ENCODE data around the gene PMEPA1. TPM values are rescaled to one million over a fixed set of nuclear protein-coding genes. Genes with fewer than 3 reads are reported as not detected.

PMEPA1 gene
- total and polyA plus RNA-seq, 2 donors (not counting 3 experiments of a cell fraction or from before 2014, with no cell fraction given) = 31.6 to 33.2 TPM

DNA sequence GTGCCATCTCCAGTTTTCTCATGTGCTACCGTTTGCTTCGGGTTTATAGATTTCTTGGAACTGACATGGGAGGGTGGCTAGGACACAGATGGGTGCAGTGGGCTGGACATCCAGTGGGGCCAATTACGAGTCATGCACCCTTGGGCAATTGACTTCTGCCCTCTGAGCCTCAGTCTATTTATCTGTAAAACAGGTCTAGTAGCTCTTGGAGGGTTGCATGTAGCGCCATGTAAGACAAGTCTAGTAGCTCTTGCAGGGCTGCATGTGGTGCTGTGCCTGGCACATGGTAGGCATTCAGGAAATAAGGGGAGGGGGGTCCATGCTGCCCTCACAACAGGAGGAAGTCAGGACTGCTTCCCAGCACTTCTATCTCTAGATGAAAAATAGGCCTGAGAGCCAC lies 15.3 kb downstream of the PMEPA1 start:
- intact Hi-C loops (cut with micrococcal nuclease) = no loop called here
- H3K4me1 ChIP-seq (ENCODE audit: control insufficient read depth, extremely low read depth, insufficient read depth, low read length) = peaks cover 26% of the 10 kb centered on the region
- DNase-seq (ENCODE audit: low read depth, low spot score) (no peak), FAIRE-seq (no peak)
- ChIA-PET CTCF (interaction anchor here (1.3 to 1.4 kb wide), 3 partner anchors 41 to 393 kb away, joined by 3 to 4 read pairs (median 3); no protein-coding TSS in a partner anchor), POLR2A (no interaction called here)
- no peak overlapping the region for H3K4me2 ChIP-seq (ENCODE audit: insufficient read depth, low read length)
- H3K27me3 ChIP-seq (ENCODE audit: control insufficient read depth in 2 of 2, insufficient read depth in 2 of 2, low read length in 2 of 2) = no peaks in the 10 kb centered on the region
- H2AFZ ChIP-seq (ENCODE audit: low read depth, low read length) = no peak overlapping the region
- no peak overlapping the region for H3K4me3 ChIP-seq (replicated peaks in 1 of 3; ENCODE audit: insufficient read depth in 1 of 3, low read depth in 1 of 3, low read length in 3 of 3)
- dilution Hi-C loops (cut with MboI; ENCODE audit: extremely low pct_ligation_motif_present, low sequenced_read_pairs) = no loop called here
- H3K27ac ChIP-seq (ENCODE audit: insufficient read depth, low read depth, low read length) = no peak overlapping the region
- peaks cover 3% of the 10 kb centered on the region for H4K20me1 ChIP-seq (replicated peaks; ENCODE audit: control insufficient read depth, extremely low read depth, insufficient read depth, low read length)
- TF ChIP-seq FOS (IDR thresholded peaks at IDR 0.05; ENCODE audit: borderline replicate concordance, insufficient read depth, low read length) (no peak), GATA2 (IDR thresholded peaks at IDR 0.05; ENCODE audit: insufficient read depth, insufficient read length, low read depth, low read length) (no peak), EZH2 (IDR thresholded peaks at IDR 0.05; ENCODE audit: borderline replicate concordance, low read depth, low read length, severe bottlenecking) (no peak), JUN (IDR thresholded peaks at IDR 0.05; ENCODE audit: borderline replicate concordance, insufficient read depth, insufficient read length, low read depth) (no peak), MYC (IDR thresholded peaks at IDR 0.05; ENCODE audit: low read depth, low read length) (no peak), POLR2AphosphoS5 (IDR thresholded peaks at IDR 0.05; ENCODE audit: insufficient read depth, low read depth, low read length) (no peak), POLR2A (IDR thresholded peaks at IDR 0.05; ENCODE audit: low read depth, low read length) (no peak)
- TF ChIP-seq, protein P1, sequence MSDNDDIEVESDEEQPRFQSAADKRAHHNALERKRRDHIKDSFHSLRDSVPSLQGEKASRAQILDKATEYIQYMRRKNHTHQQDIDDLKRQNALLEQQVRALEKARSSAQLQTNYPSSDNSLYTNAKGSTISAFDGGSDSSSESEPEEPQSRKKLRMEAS (IDR thresholded peaks at IDR 0.05; ENCODE audit: insufficient read depth, insufficient read length) = no peak
- TF ChIP-seq, protein P2, sequence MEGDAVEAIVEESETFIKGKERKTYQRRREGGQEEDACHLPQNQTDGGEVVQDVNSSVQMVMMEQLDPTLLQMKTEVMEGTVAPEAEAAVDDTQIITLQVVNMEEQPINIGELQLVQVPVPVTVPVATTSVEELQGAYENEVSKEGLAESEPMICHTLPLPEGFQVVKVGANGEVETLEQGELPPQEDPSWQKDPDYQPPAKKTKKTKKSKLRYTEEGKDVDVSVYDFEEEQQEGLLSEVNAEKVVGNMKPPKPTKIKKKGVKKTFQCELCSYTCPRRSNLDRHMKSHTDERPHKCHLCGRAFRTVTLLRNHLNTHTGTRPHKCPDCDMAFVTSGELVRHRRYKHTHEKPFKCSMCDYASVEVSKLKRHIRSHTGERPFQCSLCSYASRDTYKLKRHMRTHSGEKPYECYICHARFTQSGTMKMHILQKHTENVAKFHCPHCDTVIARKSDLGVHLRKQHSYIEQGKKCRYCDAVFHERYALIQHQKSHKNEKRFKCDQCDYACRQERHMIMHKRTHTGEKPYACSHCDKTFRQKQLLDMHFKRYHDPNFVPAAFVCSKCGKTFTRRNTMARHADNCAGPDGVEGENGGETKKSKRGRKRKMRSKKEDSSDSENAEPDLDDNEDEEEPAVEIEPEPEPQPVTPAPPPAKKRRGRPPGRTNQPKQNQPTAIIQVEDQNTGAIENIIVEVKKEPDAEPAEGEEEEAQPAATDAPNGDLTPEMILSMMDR (IDR thresholded peaks at IDR 0.05; ENCODE audit: extremely low read depth in 1 of 2, insufficient read depth in 1 of 2, low read depth in 1 of 2, low read length in 2 of 2) = no peak
- H3K9me1 ChIP-seq (replicated peaks; ENCODE audit: control insufficient read depth, extremely low read depth, insufficient read depth, low read length) = no peaks in the 10 kb centered on the region
- no peak overlapping the region for H3K9ac ChIP-seq (replicated peaks; ENCODE audit: extremely low read depth, insufficient read depth, low read length)
- H3K36me3 ChIP-seq (ENCODE audit: control insufficient read depth in 2 of 2, extremely low read depth in 1 of 2, insufficient read depth in 2 of 2, low read length in 2 of 2) = peaks cover 0 to 2% of the 10 kb centered on the region in 2 experiments
- no peaks in the 10 kb centered on the region for H3K9me3 ChIP-seq (replicated peaks; ENCODE audit: control insufficient read depth, insufficient read depth, low read length)
- peaks cover 49% of the 10 kb centered on the region for H3K79me2 ChIP-seq (ENCODE audit: control insufficient read depth, insufficient read depth, low read length)
- no TSS peak for BruUV-seq (replicated peaks)

Measured in endothelial cell of umbilical vein (primary cell).